NCI-H2227 (cell line): ENCODE measurements around the gene ANKS1A.
"Not testable (repeated sequence)": the region's sequence is repeated elsewhere in the genome, so short reads cannot be mapped to it uniquely, and the experiment has no call there.

Experiments
- DNase-seq: peaks from one replicate; lab custom pipeline; 2025; ENCODE audit not compliant: unreplicated experiment; lab: John Stamatoyannopoulos, UW

ANKS1A gene

GRCh38 chr6:34985236-34985635 lies 96.2 kb downstream of the ANKS1A start:
- no peak for DNase-seq

DNA sequence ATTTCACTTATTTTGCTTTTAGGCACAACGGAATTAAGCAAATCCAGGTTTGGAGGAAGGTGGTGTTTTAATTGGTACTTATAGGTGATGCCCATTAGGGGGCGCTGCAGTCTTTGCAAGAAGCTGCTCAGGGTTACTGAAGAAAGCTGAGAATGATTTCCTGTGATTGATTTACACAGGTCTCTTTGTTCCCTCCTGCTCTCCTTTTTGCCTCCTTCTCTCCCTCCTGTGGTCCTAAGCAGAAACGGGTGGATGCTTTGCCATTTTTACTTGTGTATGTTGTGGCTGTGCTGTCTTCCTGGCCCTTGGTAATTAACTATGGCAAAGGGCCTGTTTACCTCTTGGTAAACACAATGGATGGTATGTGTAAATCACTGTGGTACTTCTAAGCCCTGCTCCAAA lies 97.8 kb downstream of the ANKS1A start:
- DNase-seq = peak; percentile 78

GRCh38 chr6:34987506-34987905 lies 98.5 kb downstream of the ANKS1A start:
- DNase-seq = no peak

DNA sequence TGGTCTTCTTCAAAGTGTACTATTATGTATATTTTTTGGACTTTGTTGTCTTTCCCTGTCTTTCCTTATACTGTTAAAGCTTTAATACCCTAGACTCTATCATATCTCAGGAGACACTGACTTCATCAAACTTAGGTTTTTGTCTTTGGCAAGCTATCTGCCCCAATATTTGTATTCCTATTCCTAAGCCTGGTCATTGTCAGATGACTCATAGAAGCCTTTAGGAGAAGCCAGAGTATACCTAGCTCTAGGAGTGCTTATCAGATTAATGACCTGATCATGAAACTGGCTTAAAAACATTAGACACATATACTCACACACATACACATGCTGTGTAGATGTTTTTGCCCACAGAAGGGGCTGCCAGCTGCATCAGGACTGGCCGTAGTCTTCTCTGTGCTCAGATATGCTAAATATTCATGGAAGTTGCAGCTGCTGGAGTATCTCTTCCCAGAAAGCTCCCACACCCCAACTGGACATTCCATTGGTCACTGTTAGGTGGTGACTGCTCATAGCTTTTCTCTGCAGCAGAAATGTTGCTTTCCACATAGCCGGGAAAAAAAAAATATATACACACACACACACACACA lies 102.0 kb downstream of the ANKS1A start:
- no peak for DNase-seq

GRCh38 chr6:34992376-34992775 lies 103.3 kb downstream of the ANKS1A start:
- DNase-seq = peak; percentile 60

DNA sequence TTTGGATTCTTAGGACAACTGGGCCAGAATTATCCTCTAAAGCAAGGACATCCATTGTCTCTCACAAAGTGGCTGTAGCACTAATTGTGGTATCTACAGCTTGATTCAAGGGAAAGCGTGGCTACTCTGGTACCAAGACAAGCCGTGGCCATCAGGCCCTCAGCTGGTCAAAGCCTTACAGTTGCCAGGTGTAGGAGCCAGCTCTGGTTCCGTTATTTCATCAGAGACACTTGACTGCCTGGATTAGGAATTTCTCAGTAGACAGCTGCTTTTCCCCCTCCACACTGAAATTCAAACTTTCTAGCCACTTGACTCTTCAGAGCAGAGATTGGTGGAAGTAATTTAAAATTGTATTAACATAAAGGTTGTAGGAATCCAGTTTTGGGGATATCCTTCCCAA lies 104.2 kb downstream of the ANKS1A start:
- no peak for DNase-seq

DNA sequence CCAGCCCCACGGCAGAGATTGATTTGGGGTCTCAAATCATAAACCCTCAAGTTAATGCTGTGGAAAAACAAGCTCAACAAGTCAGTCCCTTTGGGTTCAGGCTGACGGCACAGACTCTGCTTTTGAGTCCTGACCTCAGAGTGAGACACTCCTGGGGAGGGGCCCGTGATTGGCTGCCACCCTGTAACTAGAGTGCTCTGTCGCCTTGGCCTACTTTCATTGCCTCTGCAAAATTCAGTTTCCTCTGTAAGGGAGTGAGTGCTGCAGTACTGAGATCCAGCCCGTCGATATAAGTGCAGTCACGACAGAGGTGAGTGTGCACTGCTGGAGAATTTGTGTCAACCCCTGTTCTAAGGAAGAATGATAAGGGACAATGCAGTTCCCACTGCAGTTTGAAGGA lies 105.6 kb downstream of the ANKS1A start:
- DNase-seq = no peak

GRCh38 chr6:34998417-34998816 lies 109.4 kb downstream of the ANKS1A start:
- DNase-seq = not testable (repeated sequence)

- not testable (repeated sequence) for DNase-seq
Measured at GRCh38 chr6:34999153-34999552, 110.1 kb downstream of the ANKS1A start.

DNA sequence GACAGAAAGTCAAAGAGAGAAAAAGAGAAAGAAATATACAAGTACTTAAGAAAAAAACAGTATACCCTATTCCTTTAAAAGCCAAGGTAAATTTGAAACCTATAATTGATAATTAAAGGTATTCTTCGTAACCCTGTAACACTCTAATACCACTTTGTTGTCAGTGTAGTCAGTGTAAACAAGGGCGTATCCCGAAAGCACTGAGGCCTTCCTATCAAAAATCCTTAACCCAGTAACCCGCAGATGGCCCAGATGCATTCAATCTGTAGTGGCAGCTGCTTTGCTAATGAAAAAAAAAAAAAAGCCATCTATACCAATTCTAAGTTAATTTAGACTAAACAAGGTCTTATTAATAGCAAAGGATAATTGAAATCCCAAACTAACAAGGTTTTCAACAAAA lies 110.9 kb downstream of the ANKS1A start:
- not testable (repeated sequence) for DNase-seq

DNA sequence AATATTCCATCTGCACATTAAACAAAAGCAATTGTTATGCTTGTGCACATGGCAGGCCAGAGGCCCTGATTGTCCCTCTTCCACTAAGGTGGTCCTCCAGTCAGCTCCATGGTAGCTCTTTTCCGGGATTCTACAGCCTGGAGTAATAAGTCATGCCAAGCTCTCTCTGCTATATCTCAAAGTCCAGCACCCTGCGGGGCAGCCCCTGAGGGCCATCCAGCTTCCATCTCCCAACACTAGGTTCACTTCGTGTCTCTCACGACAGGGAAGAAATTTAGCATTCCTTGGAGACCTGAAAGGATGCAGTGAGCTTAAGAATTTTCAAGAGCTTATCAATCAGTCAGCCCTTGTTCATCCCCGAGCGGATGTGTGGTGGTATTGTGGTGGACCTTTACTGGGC lies 112.3 kb downstream of the ANKS1A start:
- not testable (repeated sequence) for DNase-seq

DNA sequence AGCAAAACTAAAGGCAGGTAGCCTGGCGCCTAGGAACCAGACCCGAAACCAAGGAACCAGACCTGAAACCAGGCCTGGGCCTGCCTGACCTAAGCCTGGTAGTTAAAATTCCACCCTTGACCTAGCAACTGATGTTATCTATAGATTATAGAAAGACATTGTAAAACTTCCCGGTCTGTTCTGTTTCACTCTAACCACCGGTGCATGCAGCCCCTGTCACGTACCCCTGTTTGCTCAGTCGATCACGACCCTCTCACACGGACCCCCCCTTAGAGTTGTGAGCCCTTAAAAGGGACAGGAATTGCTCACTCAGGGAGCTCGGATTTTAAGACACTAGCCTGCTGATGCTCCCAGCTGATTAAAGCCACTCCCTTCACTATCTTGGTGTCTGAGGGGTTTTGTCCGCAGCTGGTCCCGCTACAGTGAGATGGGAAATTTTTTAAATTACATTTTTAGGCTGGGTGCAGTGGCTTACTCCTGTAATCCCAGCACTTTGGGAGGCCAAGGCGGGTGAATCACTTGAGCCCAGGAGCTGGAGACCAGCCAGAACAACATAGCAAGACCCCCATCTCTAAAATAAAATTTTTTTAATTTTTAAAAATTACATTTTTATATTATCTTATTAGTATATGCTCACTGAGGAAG lies 115.0 kb downstream of the ANKS1A start:
- not testable (repeated sequence) for DNase-seq

DNA sequence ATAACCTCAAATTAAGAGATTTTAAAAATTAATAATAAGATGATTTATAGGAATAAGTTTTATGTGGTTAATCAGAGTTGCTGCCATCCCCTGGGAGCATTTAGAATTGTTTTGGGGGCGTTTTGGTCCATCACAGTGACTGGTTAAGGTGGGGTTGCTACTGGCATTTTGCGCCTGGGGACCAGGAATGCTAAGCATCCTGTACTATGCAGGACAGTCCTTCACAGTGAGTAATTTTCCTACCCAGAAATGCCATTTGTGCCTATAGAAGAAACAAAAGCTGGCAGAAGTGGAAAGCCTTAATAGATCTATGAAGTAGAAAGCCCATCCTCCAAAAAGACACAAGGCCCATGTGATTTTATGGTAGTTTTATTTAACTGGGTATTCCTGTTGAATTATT lies 118.0 kb downstream of the ANKS1A start:
- DNase-seq = no peak

DNA sequence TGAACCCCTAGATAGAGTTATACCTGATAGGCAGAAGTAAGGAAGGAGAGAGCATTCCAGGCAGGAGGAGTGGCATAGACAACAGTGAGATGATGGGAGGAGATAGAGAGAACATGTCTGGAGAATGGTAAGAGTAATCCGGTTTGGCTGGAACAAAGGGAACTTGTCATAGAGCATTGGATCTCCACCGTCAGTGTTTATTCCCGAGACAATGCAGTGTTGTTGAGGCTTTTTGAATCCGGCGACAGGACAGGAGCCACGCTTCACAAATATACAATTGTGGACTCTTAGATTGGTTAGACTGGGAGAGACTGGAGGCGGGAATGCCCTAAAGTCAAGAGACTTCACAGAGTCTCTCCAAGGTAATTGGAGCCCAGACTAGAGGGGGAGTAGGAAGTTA lies 119.8 kb downstream of the ANKS1A start:
- no peak for DNase-seq

GRCh38 chr6:35011096-35012041 lies 122.3 kb downstream of the ANKS1A start:
- no peak for DNase-seq

- DNase-seq = no peak
Measured at GRCh38 chr6:35013701-35014100, 124.6 kb downstream of the ANKS1A start.

DNA sequence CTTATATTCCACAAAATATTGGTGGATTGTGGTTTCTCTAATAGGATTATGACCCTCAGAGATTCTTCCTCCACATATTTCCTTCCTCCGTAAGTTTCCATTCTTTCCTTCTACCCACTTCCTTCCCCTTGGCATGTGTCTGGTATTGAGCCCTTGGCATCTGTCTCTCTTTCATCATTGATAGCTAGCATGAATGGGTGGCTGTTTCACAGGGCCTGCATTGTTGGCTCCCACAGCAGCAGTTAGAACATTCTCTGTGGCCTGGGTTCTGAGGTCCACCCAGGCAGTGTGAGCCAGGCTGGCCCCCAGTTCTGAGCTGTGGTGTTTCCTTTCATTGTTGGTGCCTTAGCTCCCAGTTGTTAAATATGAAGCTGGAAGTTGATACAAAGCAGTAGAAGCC lies 125.3 kb downstream of the ANKS1A start:
- DNase-seq = no peak

GRCh38 chr6:35014786-35015185 lies 125.7 kb downstream of the ANKS1A start:
- DNase-seq = no peak

- no peak for DNase-seq
Measured at GRCh38 chr6:35015476-35015875, 126.4 kb downstream of the ANKS1A start.

- no peak for DNase-seq
Measured at GRCh38 chr6:35015996-35016395, 126.9 kb downstream of the ANKS1A start.

- DNase-seq = no peak
Measured at GRCh38 chr6:35016502-35017321, 127.7 kb downstream of the ANKS1A start.
